DND-41 (cell line): ENCODE results near the gene NRIP1.

Experiments
- CTCF ChIP-seq: IDR thresholded peaks from 2 replicates; pipeline ENCODE4 v1.5.1; 2012; ENCODE audit warnings: borderline replicate concordance, low read length, moderate library complexity, mild to moderate bottlenecking; ENCODE audit not compliant: poor library complexity, severe bottlenecking; ENCODE audit errors: extremely low read depth
- EZH2 ChIP-seq: IDR thresholded peaks from 3 replicates; pipeline ENCODE4 v1.6.1; 2012; ENCODE audit warnings: borderline replicate concordance, low read depth, mild to moderate bottlenecking, moderate library complexity, low read length, inconsistent platforms; ENCODE audit not compliant: severe bottlenecking

DNA sequence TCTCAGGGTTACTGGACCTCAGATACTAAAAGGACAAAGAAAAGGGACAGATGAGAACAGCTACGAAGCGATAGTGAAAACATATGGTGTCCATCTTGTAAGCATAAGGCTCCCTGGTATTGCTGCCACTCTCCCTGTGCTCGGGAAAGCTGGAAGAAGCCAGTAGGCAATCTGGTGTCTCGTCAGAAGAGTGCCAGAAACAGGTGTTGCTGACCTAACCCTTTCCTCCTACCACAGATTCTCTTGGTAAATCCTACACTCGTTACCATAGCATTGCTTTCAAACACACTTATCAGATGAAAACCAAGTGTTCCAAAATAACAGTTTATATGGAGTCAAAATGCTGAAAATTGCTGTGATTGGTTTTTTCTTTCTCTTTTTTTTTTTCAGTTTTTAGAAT, 146.3 kb downstream of the NRIP1 start:
- TF ChIP-seq CTCF (no peak), EZH2 (no peak)
